Hypothalamus (tissue), 51 donors: ENCODE results near the gene NHERF2.

Experiments
- DNase-seq, 51 donors: peaks; one replicate each; lab custom pipeline; 2025; lab: John Stamatoyannopoulos, UW

Gene NHERF2

GRCh38 chr16:2026461-2027023 lies at the start of gene NHERF2:
NHERF2 (plus strand) TSS chr16:2026902; CDS start chr16:2027006, 104 bp downstream.
- peak in 22 of 51 donors; percentile 5 to 67 (median 25) for DNase-seq

GRCh38 chr16:1976951-1977874 lies 49.5 kb upstream of the NHERF2 start:
- DNase-seq: no peak

GRCh38 chr16:1977875-1978268 lies 48.8 kb upstream of the NHERF2 start:
- no peak for DNase-seq

GRCh38 chr16:1978476-1979120 lies 48.1 kb upstream of the NHERF2 start:
- no peak for DNase-seq

- no peak for DNase-seq
These were observed 47.3 kb upstream of the NHERF2 start for GRCh38 chr16:1979271-1980029.

GRCh38 chr16:1980030-1980769 lies 46.5 kb upstream of the NHERF2 start:
- no peak for DNase-seq

- no peak for DNase-seq
These were observed 46.0 kb upstream of the NHERF2 start for GRCh38 chr16:1980770-1981087.

- no peak for DNase-seq
These were observed 45.3 kb upstream of the NHERF2 start, which contains the start of gene NOXO1 for GRCh38 chr16:1981398-1981836. NOXO1 (minus strand) TSS chr16:1981469; CDS start chr16:1981179, 290 bp downstream.

GRCh38 chr16:1982013-1982433 lies 44.7 kb upstream of the NHERF2 start:
- peak in 15 of 51 donors; percentile 2 to 54 (median 36) for DNase-seq

GRCh38 chr16:1982991-1983543 lies 43.6 kb upstream of the NHERF2 start:
- no peak for DNase-seq

GRCh38 chr16:1983544-1984346 lies 43.0 kb upstream of the NHERF2 start, which contains the start of gene GFER:
GFER (plus strand) TSS chr16:1984193; CDS start chr16:1984219, 26 bp downstream.
- DNase-seq: peak in 50 of 51 donors; percentile 35 to 92 (median 80)

- peak in 9 of 51 donors; percentile 29 to 56 (median 47) for DNase-seq
These were observed 42.1 kb upstream of the NHERF2 start for GRCh38 chr16:1984347-1985225.

- no peak for DNase-seq
These were observed 41.1 kb upstream of the NHERF2 start for GRCh38 chr16:1985466-1986150.

GRCh38 chr16:1987198-1987597 lies 39.5 kb upstream of the NHERF2 start:
- DNase-seq: no peak

- no peak for DNase-seq
These were observed 37.2 kb upstream of the NHERF2 start, which contains the start of gene SYNGR3 for GRCh38 chr16:1989209-1990100. SYNGR3 (plus strand) TSS chr16:1989970; CDS start chr16:1990103, 133 bp downstream.

- no peak for DNase-seq
These were observed 36.7 kb upstream of the NHERF2 start for GRCh38 chr16:1990101-1990350.
